Panc1 (cell line): ENCODE data around the gene SVIP.

Source experiments
- TCF7L2 ChIP-seq: IDR thresholded peaks from 2 replicates; pipeline ENCODE4 v1.6.1; 2011; ENCODE audit warnings: mild to moderate bottlenecking, low read depth, low read length, inconsistent platforms
- TF ChIP-seq, protein P1 (sequence below): fragments of 450-650 bp; IDR thresholded peaks from 2 replicates; pipeline ENCODE4 v1.5.1; 2017; ENCODE audit warnings: mild to moderate bottlenecking

DNA sequence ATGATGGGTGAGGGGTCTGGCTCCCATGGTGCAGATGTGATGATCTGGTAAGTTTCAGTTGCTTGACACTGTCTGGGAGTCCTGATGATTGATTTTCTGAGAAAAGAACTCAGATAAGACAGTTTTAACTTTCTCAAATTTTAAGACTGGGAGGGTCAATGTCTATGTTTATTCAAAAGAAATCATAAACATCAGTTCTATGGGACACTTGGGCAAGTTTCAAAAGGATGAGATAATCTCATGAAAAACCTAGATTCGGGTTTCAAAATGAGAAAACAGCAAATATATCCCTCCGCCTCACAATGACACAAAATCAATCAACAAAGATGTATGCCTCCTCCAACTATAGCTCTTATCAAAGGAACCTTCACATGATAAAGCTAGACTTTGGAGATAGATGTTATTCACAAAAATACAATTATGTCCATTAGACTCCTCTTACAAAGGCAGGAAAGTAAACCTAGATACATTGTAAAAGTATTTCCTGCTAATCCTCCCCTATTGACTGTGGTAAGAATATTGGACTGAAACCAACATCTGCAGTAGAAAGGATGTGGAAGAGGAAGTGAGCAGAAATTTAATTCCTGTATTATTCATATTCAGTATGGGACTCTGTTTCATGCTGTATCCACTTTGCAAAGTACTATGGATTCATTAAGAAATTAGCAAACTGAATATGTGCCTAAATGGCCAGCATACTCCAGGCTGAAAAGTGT lies 21.6 kb downstream of the SVIP start:
- TF ChIP-seq, protein P1, sequence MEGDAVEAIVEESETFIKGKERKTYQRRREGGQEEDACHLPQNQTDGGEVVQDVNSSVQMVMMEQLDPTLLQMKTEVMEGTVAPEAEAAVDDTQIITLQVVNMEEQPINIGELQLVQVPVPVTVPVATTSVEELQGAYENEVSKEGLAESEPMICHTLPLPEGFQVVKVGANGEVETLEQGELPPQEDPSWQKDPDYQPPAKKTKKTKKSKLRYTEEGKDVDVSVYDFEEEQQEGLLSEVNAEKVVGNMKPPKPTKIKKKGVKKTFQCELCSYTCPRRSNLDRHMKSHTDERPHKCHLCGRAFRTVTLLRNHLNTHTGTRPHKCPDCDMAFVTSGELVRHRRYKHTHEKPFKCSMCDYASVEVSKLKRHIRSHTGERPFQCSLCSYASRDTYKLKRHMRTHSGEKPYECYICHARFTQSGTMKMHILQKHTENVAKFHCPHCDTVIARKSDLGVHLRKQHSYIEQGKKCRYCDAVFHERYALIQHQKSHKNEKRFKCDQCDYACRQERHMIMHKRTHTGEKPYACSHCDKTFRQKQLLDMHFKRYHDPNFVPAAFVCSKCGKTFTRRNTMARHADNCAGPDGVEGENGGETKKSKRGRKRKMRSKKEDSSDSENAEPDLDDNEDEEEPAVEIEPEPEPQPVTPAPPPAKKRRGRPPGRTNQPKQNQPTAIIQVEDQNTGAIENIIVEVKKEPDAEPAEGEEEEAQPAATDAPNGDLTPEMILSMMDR, result no peak
- TF ChIP-seq TCF7L2, result no peak
